Hepatocyte (in vitro differentiated cells): ENCODE results near the gene RIMS1.

Experiments
- CTCF ChIP-seq: fragments of 200-600 bp; sonication (generic); IDR thresholded peaks from 2 replicates; pipeline ENCODE4 v1.5.1; 2016; ENCODE audit warnings: antibody characterized with exemption, mild to moderate bottlenecking; ENCODE audit not compliant: poor library complexity
- EZH2 ChIP-seq: fragments of 200-600 bp; sonication (generic); IDR thresholded peaks from 2 replicates; pipeline ENCODE4 v1.6.1; 2016; ENCODE audit warnings: antibody characterized with exemption, mild to moderate bottlenecking, borderline replicate concordance
- EZH2phosphoT487 ChIP-seq: fragments of 200-600 bp; sonication (generic); IDR thresholded peaks from one replicate; pipeline ENCODE4 v1.6.1; 2018; ENCODE audit warnings: antibody characterized with exemption, mild to moderate bottlenecking, low read depth, moderate library complexity; ENCODE audit not compliant: unreplicated experiment, severe bottlenecking

- peak; percentile 26 for TF ChIP-seq CTCF
- TF ChIP-seq EZH2: no peak
- TF ChIP-seq EZH2phosphoT487: no peak
Measured at GRCh38 chr6:72250664-72251063, 364.3 kb downstream of the RIMS1 start.
